Spinal cord (tissue), 10 donors: Measurements from ENCODE around the gene OR51F1. TPM values are rescaled to one million over a fixed set of nuclear protein-coding genes. Genes with fewer than 3 reads are reported as not detected.
"Not testable (repeated sequence)": the region's sequence is repeated elsewhere in the genome, so short reads cannot be mapped to it uniquely, and the experiment has no call there.

Experiments used
- DNase-seq, 6 donors: peaks; one replicate each; pipeline versions ENCODE4 v3.0.0 to v3.0.0-alpha.2; 2013 to 2015; ENCODE audit warnings: low spot score in 6 of 6, low read depth in 4 of 6
- H3K27ac ChIP-seq: one replicate; pipeline ENCODE4 v1.5.1; 2013; ENCODE audit warnings: low read depth, low read length, control low read depth
- H3K27me3 ChIP-seq: one replicate; pipeline ENCODE4 v1.6.1; 2013; ENCODE audit warnings: low read length; ENCODE audit not compliant: control insufficient read depth, insufficient read depth
- H3K36me3 ChIP-seq: one replicate; pipeline ENCODE4 v1.6.1; 2013; ENCODE audit warnings: low read length; ENCODE audit not compliant: control insufficient read depth, insufficient read depth
- H3K4me1 ChIP-seq: one replicate; pipeline ENCODE4 v1.6.1; 2013; ENCODE audit warnings: low read length; ENCODE audit not compliant: control insufficient read depth, insufficient read depth
- H3K4me3 ChIP-seq: one replicate; pipeline ENCODE4 v1.5.1; 2013; ENCODE audit warnings: low read depth, low read length, control low read depth
- H3K9me3 ChIP-seq: one replicate; pipeline ENCODE4 v1.6.1; 2013; ENCODE audit warnings: low read length; ENCODE audit not compliant: control insufficient read depth, insufficient read depth
- WGBS: methylation state at CpG from one replicate; pipeline ENCODE4 v1.1.5; 2013; ENCODE audit warnings: missing lambda C conversion rate; ENCODE audit not compliant: insufficient coverage; 5-methylcytosine and 5-hydroxymethylcytosine counted together
- long read RNA-seq, 4 donors: transcript quantifications; one replicate each; lab custom pipeline, GENCODE V29; 2026
- polyA plus RNA-seq, 2 donors: library from polyadenylated mRNA; unstranded; fragments of 120-200 nt; gene quantifications; one replicate each; pipeline ENCODE4 v1.2.1, GENCODE V29; 2013; ENCODE audit not compliant: insufficient read length in 2 of 2
- total RNA-seq, 2 donors: library from RNA; depleted of rRNA in 1 of 2; stranded (reverse); fragments of 120-200 nt in 1 of 2; fragments of >200 nt in 1 of 2; gene quantifications; one replicate each; pipeline versions ENCODE4 v1.2.3 to v1.2.4, GENCODE V29; 2013 to 2014
- donor health status: healthy.

The OR51F1 gene
- total RNA-seq = not detected
- polyA plus RNA-seq = not detected
- long read RNA-seq, donor 1 = 0 reads
- long read RNA-seq, donor 2 = 0 reads
- long read RNA-seq, donor 3 = 0 reads
- long read RNA-seq, donor 4 = 0 reads

GRCh38 chr11:4769838-4770237, at the start of gene OR51F1:
Gene OR51F1, minus strand, starts transcription at chr11:4769938. Its CDS starts 0 bp downstream, at chr11:4769938.
- H3K4me3 ChIP-seq = no peak within 1 kb of the TSS
- no peaks in the 10 kb centered on the region for H3K4me1 ChIP-seq
- no peak within 1 kb of the TSS for H3K27ac ChIP-seq
- no peaks in the 10 kb centered on the region for H3K9me3 ChIP-seq
- no peaks in the 10 kb centered on the region for H3K27me3 ChIP-seq
- no CpG with 5 or more reads among the region's 1 CpG for WGBS
- no peak for DNase-seq
- H3K36me3 ChIP-seq = no peaks in the 10 kb centered on the region

- no peaks in the 10 kb centered on the region for H3K9me3 ChIP-seq
- no CpG with 5 or more reads among the region's 2 CpGs for WGBS
- no peak overlapping the region for H3K27ac ChIP-seq
- no peaks in the 10 kb centered on the region for H3K4me1 ChIP-seq
- no peaks in the 10 kb centered on the region for H3K27me3 ChIP-seq
- H3K4me3 ChIP-seq = no peak overlapping the region
- DNase-seq = peak in 1 of 6 donors; percentile 16
- H3K36me3 ChIP-seq = no peaks in the 10 kb centered on the region
Observed at GRCh38 chr11:4809246-4809645, 39.5 kb upstream of the OR51F1 start.

GRCh38 chr11:4808476-4808875, 38.7 kb upstream of the OR51F1 start:
- Histone ChIP-seq H3K36me3 (no peaks in the 10 kb centered on the region), H3K4me1 (no peaks in the 10 kb centered on the region), H3K9me3 (no peaks in the 10 kb centered on the region), H3K27me3 (no peaks in the 10 kb centered on the region), H3K27ac (no peak overlapping the region), H3K4me3 (no peak overlapping the region)
- no peak for DNase-seq
- 100% methylated on average over 1 of the region's 1 CpG for WGBS

GRCh38 chr11:4804280-4804679, 34.5 kb upstream of the OR51F1 start, which contains the start of gene OR52R1:
Gene OR52R1, minus strand, starts transcription at chr11:4804380. Its CDS starts 0 bp downstream, at chr11:4804380.
- H3K36me3 ChIP-seq = no peaks in the 10 kb centered on the region
- H3K9me3 ChIP-seq = no peaks in the 10 kb centered on the region
- DNase-seq = no peak
- no peak within 1 kb of the TSS for H3K27ac ChIP-seq
- no peaks in the 10 kb centered on the region for H3K27me3 ChIP-seq
- no peak within 1 kb of the TSS for H3K4me3 ChIP-seq
- WGBS = 89% methylated on average over 1 of the region's 3 CpGs
- no peaks in the 10 kb centered on the region for H3K4me1 ChIP-seq

- 100% methylated on average over 1 of the region's 5 CpGs for WGBS
- DNase-seq, H3K27me3 ChIP-seq, H3K27ac ChIP-seq, H3K4me3 ChIP-seq, H3K4me1 ChIP-seq, H3K9me3 ChIP-seq, H3K36me3 ChIP-seq: not testable (repeated sequence)
Observed at GRCh38 chr11:4801316-4801715, 31.6 kb upstream of the OR51F1 start.

GRCh38 chr11:4798427-4799183, 28.9 kb upstream of the OR51F1 start:
- DNase-seq = no peak
- WGBS = 100% methylated on average over 2 of the region's 6 CpGs

GRCh38 chr11:4797206-4797605, 27.5 kb upstream of the OR51F1 start:
- Histone ChIP-seq H3K36me3 (no peaks in the 10 kb centered on the region), H3K27ac (no peak overlapping the region), H3K4me3 (no peak overlapping the region), H3K9me3 (no peaks in the 10 kb centered on the region), H3K27me3 (no peaks in the 10 kb centered on the region), H3K4me1 (no peaks in the 10 kb centered on the region)
- DNase-seq = no peak
- 60% methylated on average over 1 of the region's 2 CpGs for WGBS

More at GRCh38 chr11:4798427-4799183, 28.9 kb upstream of the OR51F1 start:
- Histone ChIP-seq H3K4me3 (no peak overlapping the region), H3K36me3 (no peaks in the 10 kb centered on the region), H3K27me3 (no peaks in the 10 kb centered on the region), H3K9me3 (no peaks in the 10 kb centered on the region), H3K27ac (no peak overlapping the region), H3K4me1 (no peaks in the 10 kb centered on the region)

GRCh38 chr11:4782454-4782853, 12.7 kb upstream of the OR51F1 start:
- DNase-seq = no peak
- H3K4me3 ChIP-seq = no peak overlapping the region
- WGBS = 50% methylated on average over 1 of the region's 1 CpG
- no peaks in the 10 kb centered on the region for H3K9me3 ChIP-seq
- no peaks in the 10 kb centered on the region for H3K36me3 ChIP-seq
- no peaks in the 10 kb centered on the region for H3K27me3 ChIP-seq
- H3K27ac ChIP-seq = no peak overlapping the region
- H3K4me1 ChIP-seq = no peaks in the 10 kb centered on the region

GRCh38 chr11:4768094-4768493, 1.6 kb downstream of the OR51F1 start:
- no peak overlapping the region for H3K27ac ChIP-seq
- no peaks in the 10 kb centered on the region for H3K4me1 ChIP-seq
- no peaks in the 10 kb centered on the region for H3K27me3 ChIP-seq
- no peak for DNase-seq
- H3K36me3 ChIP-seq = no peaks in the 10 kb centered on the region
- no peaks in the 10 kb centered on the region for H3K9me3 ChIP-seq
- no peak overlapping the region for H3K4me3 ChIP-seq

- no peak overlapping the region for H3K4me3 ChIP-seq
- no CpG with 5 or more reads among the region's 6 CpGs for WGBS
- H3K4me1 ChIP-seq = no peaks in the 10 kb centered on the region
- no peaks in the 10 kb centered on the region for H3K36me3 ChIP-seq
- no peaks in the 10 kb centered on the region for H3K9me3 ChIP-seq
- H3K27ac ChIP-seq = no peak overlapping the region
- H3K27me3 ChIP-seq = no peaks in the 10 kb centered on the region
- no peak for DNase-seq
Observed at GRCh38 chr11:4766420-4767043, 3.2 kb downstream of the OR51F1 start.
